HepG2 (cell line): Measurements from ENCODE around the gene PDK2. TPM values are rescaled to one million over a fixed set of nuclear protein-coding genes. Genes with fewer than 3 reads are reported as not detected.

Experiments
- FOXP1 ChIP-seq, 2 experiments: fragments of 450-650 bp in 1 of 2; IDR thresholded peaks; 2 replicates each; pipeline ENCODE4 v1.6.1; 2017 to 2018; ENCODE audit warnings: antibody characterized with exemption in 1 of 2
- GABPA ChIP-seq, 2 experiments: IDR thresholded peaks; 2 replicates each; pipeline ENCODE4 v1.6.1; 2011 to 2016; ENCODE audit warnings: low read depth in 2 of 2, low read length in 1 of 2, missing biosample characterization in 1 of 2, missing genetic modification characterization in 1 of 2
- HMG20A ChIP-seq: IDR thresholded peaks from 2 replicates; pipeline ENCODE4 v1.6.1; 2016; ENCODE audit warnings: borderline replicate concordance
- IRX3 ChIP-seq: sonication (generic); formaldehyde crosslinking; IDR thresholded peaks from 2 replicates; pipeline ENCODE4 v1.8.1; 2023; ENCODE audit warnings: mild to moderate bottlenecking, low read depth, missing genetic modification reagents, borderline replicate concordance
- KLF9 ChIP-seq: IDR thresholded peaks from 2 replicates; pipeline ENCODE4 v1.6.1; 2016; ENCODE audit warnings: low read depth
- LRRFIP1 ChIP-seq: sonication (generic); formaldehyde crosslinking; conservative IDR thresholded peaks from 2 replicates; pipeline ENCODE4 v1.4.0; 2020; ENCODE audit warnings: missing genetic modification reagents
- MED13 ChIP-seq: sonication (generic); formaldehyde crosslinking; IDR thresholded peaks from 2 replicates; pipeline ENCODE4 v1.5.0; 2020; ENCODE audit warnings: missing genetic modification reagents
- MIER3 ChIP-seq: IDR thresholded peaks from 2 replicates; pipeline ENCODE4 v1.6.1; 2016; ENCODE audit warnings: missing compliant biosample characterization, borderline replicate concordance
- RBFOX2 ChIP-seq: fragments of 200-400 bp; formaldehyde crosslinking; IDR thresholded peaks from 2 replicates; pipeline ENCODE4 v1.6.1; 2017; ENCODE audit warnings: low read depth, mild to moderate bottlenecking, low read length
- TBP ChIP-seq: sonication (generic); formaldehyde crosslinking; IDR thresholded peaks from 2 replicates; pipeline ENCODE4 v1.5.0; 2020; ENCODE audit warnings: missing genetic modification reagents
- TBX2 ChIP-seq: sonication (generic); formaldehyde crosslinking; IDR thresholded peaks from 2 replicates; pipeline ENCODE4 v1.5.0; 2020; ENCODE audit warnings: missing genetic modification reagents, mild to moderate bottlenecking, borderline replicate concordance
- U2AF2 ChIP-seq: fragments of 200-400 bp; formaldehyde crosslinking; IDR thresholded peaks from 2 replicates; pipeline ENCODE4 v1.6.1; 2017; ENCODE audit warnings: low read depth, mild to moderate bottlenecking, low read length
- XBP1 ChIP-seq: sonication (generic); formaldehyde crosslinking; IDR thresholded peaks from 2 replicates; pipeline ENCODE4 v1.5.0; 2020; ENCODE audit warnings: missing genetic modification reagents
- ZC3H4 ChIP-seq: sonication (generic); formaldehyde crosslinking; IDR thresholded peaks from 2 replicates; pipeline ENCODE4 v1.4.0; 2020; ENCODE audit warnings: missing genetic modification reagents, borderline replicate concordance
- ZFX ChIP-seq: sonication (generic); formaldehyde crosslinking; IDR thresholded peaks from 2 replicates; pipeline ENCODE4 v1.4.0; 2020; ENCODE audit warnings: mild to moderate bottlenecking, low read depth, missing genetic modification reagents, moderate library complexity
- ZKSCAN5 ChIP-seq: sonication (generic); formaldehyde crosslinking; IDR thresholded peaks from 2 replicates; pipeline ENCODE4 v1.5.1; 2020; ENCODE audit warnings: mild to moderate bottlenecking, missing genetic modification reagents
- ZMAT5 ChIP-seq: sonication (generic); formaldehyde crosslinking; IDR thresholded peaks from 2 replicates; pipeline ENCODE4 v1.5.0; 2020; ENCODE audit warnings: mild to moderate bottlenecking, low read depth, missing genetic modification reagents, borderline replicate concordance
- ZNF17 ChIP-seq: sonication (generic); formaldehyde crosslinking; IDR thresholded peaks from 2 replicates; pipeline ENCODE4 v1.5.0; 2020; ENCODE audit warnings: mild to moderate bottlenecking, missing genetic modification reagents
- ZNF234 ChIP-seq: sonication (generic); formaldehyde crosslinking; conservative IDR thresholded peaks from 2 replicates; pipeline ENCODE4 v1.5.1; 2020; ENCODE audit warnings: mild to moderate bottlenecking, missing genetic modification reagents
- ZNF33A ChIP-seq: sonication (generic); formaldehyde crosslinking; IDR thresholded peaks from 2 replicates; pipeline ENCODE4 v1.5.1; 2020; ENCODE audit warnings: missing genetic modification reagents, mild to moderate bottlenecking, moderate library complexity, borderline replicate concordance
- ZNF546 ChIP-seq: sonication (generic); formaldehyde crosslinking; conservative IDR thresholded peaks from 2 replicates; pipeline ENCODE4 v1.8.1; 2023; ENCODE audit warnings: mild to moderate bottlenecking, missing genetic modification reagents
- ZNF567 ChIP-seq: sonication (generic); formaldehyde crosslinking; IDR thresholded peaks from 2 replicates; pipeline ENCODE4 v1.8.1; 2023; ENCODE audit warnings: mild to moderate bottlenecking, missing genetic modification reagents, borderline replicate concordance
- ZNF776 ChIP-seq: sonication (generic); formaldehyde crosslinking; IDR thresholded peaks from 2 replicates; pipeline ENCODE4 v1.4.0; 2020; ENCODE audit warnings: mild to moderate bottlenecking, missing genetic modification reagents
- ZNF850 ChIP-seq: sonication (generic); formaldehyde crosslinking; conservative IDR thresholded peaks from 2 replicates; pipeline ENCODE4 v1.9.0; 2021; ENCODE audit warnings: mild to moderate bottlenecking, missing genetic modification reagents
- polyA plus RNA-seq, 8 experiments: library from polyadenylated mRNA; depleted of rRNA in 3 of 8; stranded (reverse) in 7 of 8; unstranded in 1 of 8; fragments of >200 nt; fragmentation: Illumina TruSeq in 4 of 8; extraction: Trizol in 4 of 8; gene quantifications; 2 replicates each; pipeline versions ENCODE4 v1.2.1 to v1.2.3, GENCODE V29; 2011 to 2016; ENCODE audit warnings: low read depth in 4 of 8, missing spikeins in 1 of 8, mixed read lengths in 1 of 8; ENCODE audit not compliant: insufficient read depth in 1 of 8
- total RNA-seq, 5 experiments: library from RNA; depleted of rRNA; stranded (reverse); fragments of >200 nt; fragmentation: Illumina TruSeq; extraction: Trizol; gene quantifications; 2 replicates each; pipeline ENCODE4 v1.2.3, GENCODE V29; 2016; ENCODE audit warnings: low read depth in 1 of 5
- TF ChIP-seq, protein P1 (sequence below): sonication (generic); formaldehyde crosslinking; IDR thresholded peaks from 2 replicates; pipeline ENCODE4 v1.8.1; 2023; ENCODE audit warnings: mild to moderate bottlenecking, moderate library complexity, missing genetic modification reagents
- TF ChIP-seq, protein P2 (sequence below): sonication (generic); formaldehyde crosslinking; IDR thresholded peaks from 2 replicates; pipeline ENCODE4 v1.4.0; 2020; ENCODE audit warnings: missing genetic modification reagents, borderline replicate concordance

PDK2 gene
- total and polyA plus RNA-seq, 2 of the 13 experiments (the other 11 are each of a cell fraction or from before 2014, with no cell fraction given) = 18.5 to 59.7 TPM

- no peak for TF ChIP-seq ZNF776 (CRISPR knock-in tag)
- TF ChIP-seq ZNF234 (CRISPR knock-in tag) = no peak
- TF ChIP-seq KLF9 (CRISPR knock-in tag) = no peak
- TF ChIP-seq, protein P1, sequence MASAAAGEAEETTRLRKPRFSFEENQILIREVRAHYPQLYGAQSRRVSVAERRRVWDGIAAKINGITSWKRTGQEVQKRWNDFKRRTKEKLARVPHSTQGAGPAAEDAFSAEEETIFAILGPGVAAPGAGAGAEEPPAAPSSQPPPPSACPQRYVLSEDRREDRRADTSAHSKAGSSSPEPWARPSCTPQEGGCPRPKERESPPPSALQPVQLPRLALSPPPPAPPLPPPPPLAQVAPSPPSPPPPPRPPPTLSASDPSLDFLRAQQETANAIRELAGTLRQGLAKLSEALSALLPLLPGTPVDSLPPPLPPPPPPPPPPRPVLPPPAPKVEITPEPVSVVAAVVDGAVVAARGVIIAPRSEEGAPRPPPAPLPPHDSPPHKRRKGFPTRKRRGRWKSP (CRISPR knock-in tag) = no peak
- TF ChIP-seq ZNF17 (CRISPR knock-in tag) = no peak
- TF ChIP-seq ZKSCAN5 (CRISPR knock-in tag) = no peak
- TF ChIP-seq MED13 = no peak
- TF ChIP-seq IRX3 (CRISPR knock-in tag) = no peak; the same call in 1 of the 2 replicates
- TF ChIP-seq, protein P2, sequence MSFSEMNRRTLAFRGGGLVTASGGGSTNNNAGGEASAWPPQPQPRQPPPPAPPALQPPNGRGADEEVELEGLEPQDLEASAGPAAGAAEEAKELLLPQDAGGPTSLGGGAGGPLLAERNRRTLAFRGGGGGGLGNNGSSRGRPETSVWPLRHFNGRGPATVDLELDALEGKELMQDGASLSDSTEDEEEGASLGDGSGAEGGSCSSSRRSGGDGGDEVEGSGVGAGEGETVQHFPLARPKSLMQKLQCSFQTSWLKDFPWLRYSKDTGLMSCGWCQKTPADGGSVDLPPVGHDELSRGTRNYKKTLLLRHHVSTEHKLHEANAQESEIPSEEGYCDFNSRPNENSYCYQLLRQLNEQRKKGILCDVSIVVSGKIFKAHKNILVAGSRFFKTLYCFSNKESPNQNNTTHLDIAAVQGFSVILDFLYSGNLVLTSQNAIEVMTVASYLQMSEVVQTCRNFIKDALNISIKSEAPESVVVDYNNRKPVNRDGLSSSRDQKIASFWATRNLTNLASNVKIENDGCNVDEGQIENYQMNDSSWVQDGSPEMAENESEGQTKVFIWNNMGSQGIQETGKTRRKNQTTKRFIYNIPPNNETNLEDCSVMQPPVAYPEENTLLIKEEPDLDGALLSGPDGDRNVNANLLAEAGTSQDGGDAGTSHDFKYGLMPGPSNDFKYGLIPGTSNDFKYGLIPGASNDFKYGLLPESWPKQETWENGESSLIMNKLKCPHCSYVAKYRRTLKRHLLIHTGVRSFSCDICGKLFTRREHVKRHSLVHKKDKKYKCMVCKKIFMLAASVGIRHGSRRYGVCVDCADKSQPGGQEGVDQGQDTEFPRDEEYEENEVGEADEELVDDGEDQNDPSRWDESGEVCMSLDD (CRISPR knock-in tag) = no peak
- no peak for TF ChIP-seq GABPA (IDR thresholded peaks at IDR 0.05; ENCODE audit: low read depth, low read length)
- TF ChIP-seq GABPA (CRISPR knock-in tag; IDR thresholded peaks at IDR 0.05; ENCODE audit: low read depth) = no peak
- no peak for TF ChIP-seq ZNF546 (CRISPR knock-in tag)
- TF ChIP-seq RBFOX2 = no peak
- no peak for TF ChIP-seq U2AF2
- TF ChIP-seq ZNF567 (CRISPR knock-in tag) = no peak
- TF ChIP-seq ZC3H4 (CRISPR knock-in tag) = no peak
- no peak for TF ChIP-seq LRRFIP1 (CRISPR knock-in tag)
- peak; percentile 61 for TF ChIP-seq ZFX
- no peak for TF ChIP-seq MIER3
- no peak for TF ChIP-seq HMG20A
- TF ChIP-seq ZNF33A = no peak
- no peak for TF ChIP-seq TBX2
- TF ChIP-seq TBP (CRISPR knock-in tag) = no peak
- TF ChIP-seq XBP1 (CRISPR knock-in tag) = no peak
- no peak for TF ChIP-seq ZMAT5 (CRISPR knock-in tag)
- no peak for TF ChIP-seq FOXP1 (IDR thresholded peaks at IDR 0.05)
- TF ChIP-seq FOXP1 (CRISPR knock-in tag; IDR thresholded peaks at IDR 0.05) = no peak
- no peak for TF ChIP-seq ZNF850
Observed at GRCh38 chr17:50147841-50148225, 52.7 kb downstream of the PDK2 start (continued).
